A549 treated with AZD9567 at 1 μM for 4 hours (cell line): ENCODE results near the gene LYPD4. TPM values are rescaled to one million over a fixed set of nuclear protein-coding genes. Genes with fewer than 3 reads are reported as not detected.

ENCODE experiments used
- total RNA-seq: library from RNA; stranded (reverse); fragments of 200-300 nt; extraction: Qiagen RNA extraction; gene quantifications from 5 replicates; pipeline ENCODE4 v1.2.3, GENCODE V29; 2022; ENCODE audit not compliant: insufficient read depth

LYPD4 gene
- total RNA-seq: not detected in 5 replicates

GRCh38 chr19:41844601-41845000 lies at the start of gene LYPD4:
Gene LYPD4 (minus strand): TSS chr19:41844683. CDS start chr19:41839285, 5,398 bp downstream.

GRCh38 chr19:41882568-41883462 lies 38.3 kb upstream of the LYPD4 start, which contains the start of gene ARHGEF1:
Gene ARHGEF1 (plus strand): TSS chr19:41883184. CDS start chr19:41888083, 4,899 bp downstream.

GRCh38 chr19:41876847-41877832 lies 32.7 kb upstream of the LYPD4 start, which contains the start of gene CD79A:
Gene CD79A (plus strand): TSS chr19:41877279. CDS start chr19:41877305, 26 bp downstream.

GRCh38 chr19:41859618-41860418 lies 15.3 kb upstream of the LYPD4 start, which contains the start of gene RPS19:
Gene RPS19 (plus strand): TSS chr19:41860255. CDS start chr19:41860775, 520 bp downstream.

GRCh38 chr19:41845001-41845050 lies 343 bp upstream of the LYPD4 start, which contains the start of gene DMRTC2:
Gene DMRTC2 (plus strand): TSS chr19:41845042. CDS start chr19:41847429, 2,387 bp downstream.

GRCh38 chr19:41796362-41796761 lies 48.1 kb downstream of the LYPD4 start, which contains the start of gene CEACAM3:
Gene CEACAM3 (plus strand): TSS chr19:41796587. CDS start chr19:41796678, 91 bp downstream.

Other genes with a start within 250 kb of the LYPD4 start
- gene CEACAM4, start 217.6 kb downstream of the LYPD4 start, total RNA-seq: not detected in 5 replicates
- 0.14 TPM in 1 of 5 replicates, not detected in the others for gene CEACAM7, start 156.4 kb downstream of the LYPD4 start, total RNA-seq
- gene CEACAM5, start 136.1 kb downstream of the LYPD4 start, total RNA-seq: 1.5 to 2.3 TPM (median 1.7 TPM) in 5 replicates
- gene CEACAM6, start 89.2 kb downstream of the LYPD4 start, total RNA-seq: 13.3 to 24.9 TPM (median 18.9 TPM) in 5 replicates
- not detected in 5 replicates for gene CEACAM3, start 48.1 kb downstream of the LYPD4 start, total RNA-seq
- not detected in 5 replicates for gene DMRTC2, start 359 bp upstream of the LYPD4 start, total RNA-seq
- 7,692 to 10,068 TPM (median 9,223 TPM) in 5 replicates for gene RPS19, start 15.6 kb upstream of the LYPD4 start, total RNA-seq
- 0.80 to 1.1 TPM (median 0.89 TPM) in 4 of 5 replicates, not detected in the other for gene CD79A, start 32.6 kb upstream of the LYPD4 start, total RNA-seq
- 65.0 to 115 TPM (median 98.1 TPM) in 5 replicates for gene ARHGEF1, start 38.5 kb upstream of the LYPD4 start, total RNA-seq
- gene ERFL, start 83.8 kb upstream of the LYPD4 start, total RNA-seq: 0.29 to 0.33 TPM (median 0.30 TPM) in 4 of 5 replicates, not detected in the other
- 162 to 276 TPM (median 247 TPM) in 5 replicates for gene RABAC1, start 114.6 kb upstream of the LYPD4 start, total RNA-seq
- 2.4 to 5.3 TPM (median 4.3 TPM) in 5 replicates for gene ATP1A3, start 149.5 kb upstream of the LYPD4 start, total RNA-seq
- 0.39 to 0.84 TPM (median 0.51 TPM) in 5 replicates for gene GRIK5, start 225.5 kb upstream of the LYPD4 start, total RNA-seq
- gene ZNF574, start 231.5 kb upstream of the LYPD4 start, total RNA-seq: 35.6 to 44.4 TPM (median 39.7 TPM) in 5 replicates